ENCODE measurements around the gene RNF123.
"Not testable (repeated sequence)": the region's sequence is repeated elsewhere in the genome, so short reads cannot be mapped to it uniquely, and the experiment has no call there.

DNA sequence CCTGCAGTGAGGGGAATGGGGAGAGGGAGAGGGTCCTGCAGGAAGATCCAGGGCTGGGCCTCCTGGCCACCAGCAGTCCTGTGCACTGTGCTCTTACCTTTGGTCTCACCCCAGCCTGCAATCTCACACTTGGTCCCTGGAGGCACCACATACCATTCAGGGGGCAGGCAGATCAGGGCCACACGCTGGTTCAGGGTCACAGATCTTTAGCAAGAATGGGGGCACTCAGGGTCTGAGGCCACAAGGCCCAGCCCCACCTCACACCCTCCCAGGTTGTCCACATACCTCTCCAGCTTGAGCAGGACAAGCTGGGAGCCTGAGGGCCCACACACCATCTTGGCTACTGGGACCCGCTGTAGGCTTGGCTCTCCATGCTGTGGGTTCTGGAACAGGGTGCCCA is 4.9 kb upstream of the RNF123 start:
- not testable (repeated sequence) for TF ChIP-seq CTCF (IDR thresholded peaks at IDR 0.05); EP300 (IDR thresholded peaks at IDR 0.05; ENCODE audit: low read depth); POLR2A (IDR thresholded peaks at IDR 0.05)

Data from transverse colon (tissue), 3 donors.